Rectal smooth muscle tissue (tissue), 1 donor: ENCODE measurements around the gene PRSS8.
A peak's percentile ranks its signal among the peaks of the same experiment; 100 is the strongest.

Experiments
- H3K27ac ChIP-seq: one replicate; pipeline ENCODE4 v1.7.0; 2013; ENCODE audit warnings: low read depth, low read length, inconsistent platforms
- H3K27me3 ChIP-seq: one replicate; pipeline ENCODE4 v1.7.0; 2013; ENCODE audit warnings: low read length; ENCODE audit not compliant: control insufficient read depth, insufficient read depth
- H3K36me3 ChIP-seq: one replicate; pipeline ENCODE4 v1.7.0; 2013; ENCODE audit warnings: low read length; ENCODE audit not compliant: control insufficient read depth, insufficient read depth
- H3K4me1 ChIP-seq: one replicate; pipeline ENCODE4 v1.7.0; 2013; ENCODE audit warnings: low read length; ENCODE audit not compliant: control insufficient read depth, insufficient read depth
- H3K4me3 ChIP-seq: one replicate; pipeline ENCODE4 v1.7.0; 2013; ENCODE audit warnings: low read length
- H3K9ac ChIP-seq: one replicate; pipeline ENCODE4 v1.7.0; 2013; ENCODE audit warnings: low read length

PRSS8 gene

GRCh38 chr16:31114468-31114867 lies 21.1 kb downstream of the PRSS8 start:
- Histone ChIP-seq H3K4me1 (peaks cover 6% of the 10 kb centered on the region), H3K27ac (no peak overlapping the region), H3K9ac (no peak overlapping the region), H3K27me3 (no peaks in the 10 kb centered on the region), H3K36me3 (peaks cover 24% of the 10 kb centered on the region), H3K4me3 (no peak overlapping the region)

DNA sequence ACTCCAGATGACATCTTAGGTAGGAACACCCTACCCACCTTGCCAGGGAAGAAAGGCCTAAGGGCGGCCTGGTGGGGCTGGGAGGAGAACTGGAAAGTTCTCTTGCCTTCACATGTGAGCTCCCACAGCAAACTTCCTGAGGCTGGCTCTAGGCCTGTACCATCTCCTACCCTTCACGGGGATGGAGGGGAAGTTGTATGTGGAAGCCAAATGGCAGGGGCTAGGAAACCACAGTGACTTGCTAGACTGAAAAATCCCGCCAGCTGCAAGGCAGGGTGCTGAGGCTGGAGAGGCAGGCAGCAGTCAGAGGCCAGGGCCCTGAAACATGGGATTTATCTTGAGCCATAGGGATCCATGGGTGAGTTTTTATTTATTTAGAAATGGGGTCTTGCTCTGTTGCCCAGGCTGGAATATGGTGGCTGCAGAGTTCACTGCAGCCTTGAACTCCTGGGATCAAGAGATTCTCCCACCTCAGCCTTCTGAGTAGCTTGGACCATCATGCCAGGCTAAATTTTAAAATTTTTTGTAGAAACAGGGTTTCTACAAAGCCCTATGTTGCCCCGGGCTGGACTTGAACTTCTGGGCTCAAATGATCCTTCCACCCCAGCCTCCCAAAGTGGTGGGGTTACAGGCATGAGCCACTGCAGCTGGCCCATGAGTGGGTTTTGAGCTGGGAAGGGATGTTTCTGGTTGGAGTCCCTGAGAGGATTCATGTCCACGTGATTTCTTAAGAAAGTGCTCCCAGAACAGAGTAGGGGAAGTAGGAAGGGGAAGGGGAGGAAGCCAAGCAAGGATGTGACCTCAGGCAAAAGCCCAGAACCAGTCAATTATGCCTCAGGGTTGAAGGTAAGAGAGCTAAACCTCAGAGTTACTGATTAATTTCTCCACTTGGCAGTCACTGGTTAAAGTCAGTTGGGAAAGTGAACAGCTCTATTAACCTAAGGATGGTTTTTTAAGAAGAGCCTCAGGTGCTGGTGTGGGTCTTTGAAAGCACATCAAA lies 22.1 kb downstream of the PRSS8 start:
- H3K27me3 ChIP-seq, result no peaks in the 10 kb centered on the region
- no peak overlapping the region for H3K4me3 ChIP-seq
- no peak overlapping the region for H3K9ac ChIP-seq
- H3K4me1 ChIP-seq, result peaks cover 4% of the 10 kb centered on the region
- no peak overlapping the region for H3K27ac ChIP-seq
- H3K36me3 ChIP-seq, result peaks cover 27% of the 10 kb centered on the region

DNA sequence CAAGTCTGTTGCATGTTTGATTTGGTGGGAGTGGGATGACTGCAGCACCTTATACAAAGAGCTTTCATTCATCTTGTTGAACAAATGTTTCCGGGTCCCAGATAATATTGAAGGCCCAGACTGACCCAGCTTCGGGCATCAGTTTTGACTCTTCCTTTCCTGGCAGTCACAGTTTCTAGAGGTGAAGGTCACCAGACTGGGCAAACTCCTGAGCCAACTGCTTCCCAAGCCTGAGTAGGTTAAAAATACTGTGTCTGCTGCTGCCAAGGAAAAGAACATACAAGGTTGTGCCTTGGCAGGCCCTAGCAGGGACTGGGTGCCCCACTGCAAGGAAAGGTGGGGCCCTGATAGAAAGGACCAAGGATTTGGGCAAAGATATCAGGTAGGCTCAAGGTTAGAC lies 22.8 kb downstream of the PRSS8 start:
- Histone ChIP-seq H3K27me3 (no peaks in the 10 kb centered on the region), H3K27ac (no peak overlapping the region), H3K4me1 (no peaks in the 10 kb centered on the region), H3K4me3 (no peak overlapping the region), H3K36me3 (peaks cover 27% of the 10 kb centered on the region), H3K9ac (no peak overlapping the region)

GRCh38 chr16:31111881-31112466 lies 23.6 kb downstream of the PRSS8 start:
- no peaks in the 10 kb centered on the region for H3K4me1 ChIP-seq
- no peak overlapping the region for H3K9ac ChIP-seq
- no peak overlapping the region for H3K4me3 ChIP-seq
- no peaks in the 10 kb centered on the region for H3K27me3 ChIP-seq
- no peak overlapping the region for H3K27ac ChIP-seq
- H3K36me3 ChIP-seq, result peaks cover 27% of the 10 kb centered on the region

DNA sequence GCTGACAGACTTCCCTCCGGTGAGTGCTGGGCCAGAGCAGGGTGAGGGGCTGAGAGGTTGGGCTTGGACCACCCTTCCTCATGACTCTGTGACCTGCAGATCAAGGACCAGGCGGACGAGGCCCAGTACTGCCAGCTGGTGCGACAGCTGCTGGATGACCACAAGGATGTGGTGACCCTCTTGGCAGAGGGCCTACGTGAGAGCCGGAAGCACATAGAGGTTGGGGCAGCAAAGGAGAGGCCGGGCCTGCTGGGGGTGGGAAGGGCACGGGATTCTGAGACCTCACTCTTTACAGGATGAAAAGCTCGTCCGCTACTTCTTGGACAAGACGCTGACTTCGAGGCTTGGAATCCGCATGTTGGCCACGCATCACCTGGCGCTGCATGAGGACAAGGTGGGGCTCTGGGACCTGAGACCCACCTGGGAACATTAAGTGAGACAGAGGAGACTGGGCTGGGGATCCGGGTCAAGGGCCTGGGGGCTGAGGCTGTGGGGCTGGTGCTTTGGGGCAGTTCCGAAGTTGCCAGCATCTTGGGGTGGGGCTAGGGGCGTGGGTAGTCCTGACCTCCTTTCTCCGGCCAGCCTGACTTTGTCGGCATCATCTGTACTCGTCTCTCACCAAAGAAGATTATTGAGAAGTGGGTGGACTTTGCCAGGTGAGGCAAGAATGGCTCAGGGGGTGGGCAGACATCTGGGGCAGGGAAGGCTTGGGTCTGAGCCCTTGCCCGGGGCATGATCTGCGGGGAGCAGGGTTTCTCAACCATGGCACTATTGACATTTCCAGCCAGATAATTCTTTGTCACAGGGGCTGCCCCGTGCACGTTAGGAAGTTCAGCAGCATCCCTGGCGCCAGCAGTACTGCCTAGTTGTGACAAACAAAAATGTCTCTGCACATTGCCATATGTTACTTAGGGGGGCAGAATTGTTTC lies 25.2 kb downstream of the PRSS8 start:
- H3K27ac ChIP-seq, result no peak overlapping the region
- no peak overlapping the region for H3K9ac ChIP-seq
- H3K36me3 ChIP-seq, result peaks cover 27% of the 10 kb centered on the region
- peaks cover 3% of the 10 kb centered on the region for H3K4me1 ChIP-seq
- no peak overlapping the region for H3K4me3 ChIP-seq
- no peaks in the 10 kb centered on the region for H3K27me3 ChIP-seq

DNA sequence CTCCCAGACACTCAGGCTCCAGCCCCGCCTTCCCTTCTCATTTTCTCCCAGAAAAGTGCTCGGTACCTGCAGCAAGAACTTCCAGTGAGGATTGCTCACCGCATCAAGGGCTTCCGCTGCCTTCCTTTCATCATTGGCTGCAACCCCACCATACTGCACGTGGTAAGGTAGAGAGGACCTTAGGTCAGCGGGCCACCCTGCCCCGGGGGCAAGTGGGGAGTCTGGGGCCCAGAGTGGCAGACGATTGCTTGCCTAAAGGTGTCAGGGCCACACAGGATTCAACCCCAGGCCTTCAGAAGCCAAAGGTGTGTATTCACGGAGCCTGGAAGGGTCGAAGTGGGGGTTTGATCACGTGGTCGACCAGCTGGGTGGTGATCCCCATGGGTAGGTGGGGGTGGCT lies 25.9 kb downstream of the PRSS8 start:
- H3K27ac ChIP-seq, result no peak overlapping the region
- no peak overlapping the region for H3K4me3 ChIP-seq
- peaks cover 3% of the 10 kb centered on the region for H3K4me1 ChIP-seq
- H3K9ac ChIP-seq, result no peak overlapping the region
- H3K36me3 ChIP-seq, result peaks cover 27% of the 10 kb centered on the region
- H3K27me3 ChIP-seq, result no peaks in the 10 kb centered on the region

DNA sequence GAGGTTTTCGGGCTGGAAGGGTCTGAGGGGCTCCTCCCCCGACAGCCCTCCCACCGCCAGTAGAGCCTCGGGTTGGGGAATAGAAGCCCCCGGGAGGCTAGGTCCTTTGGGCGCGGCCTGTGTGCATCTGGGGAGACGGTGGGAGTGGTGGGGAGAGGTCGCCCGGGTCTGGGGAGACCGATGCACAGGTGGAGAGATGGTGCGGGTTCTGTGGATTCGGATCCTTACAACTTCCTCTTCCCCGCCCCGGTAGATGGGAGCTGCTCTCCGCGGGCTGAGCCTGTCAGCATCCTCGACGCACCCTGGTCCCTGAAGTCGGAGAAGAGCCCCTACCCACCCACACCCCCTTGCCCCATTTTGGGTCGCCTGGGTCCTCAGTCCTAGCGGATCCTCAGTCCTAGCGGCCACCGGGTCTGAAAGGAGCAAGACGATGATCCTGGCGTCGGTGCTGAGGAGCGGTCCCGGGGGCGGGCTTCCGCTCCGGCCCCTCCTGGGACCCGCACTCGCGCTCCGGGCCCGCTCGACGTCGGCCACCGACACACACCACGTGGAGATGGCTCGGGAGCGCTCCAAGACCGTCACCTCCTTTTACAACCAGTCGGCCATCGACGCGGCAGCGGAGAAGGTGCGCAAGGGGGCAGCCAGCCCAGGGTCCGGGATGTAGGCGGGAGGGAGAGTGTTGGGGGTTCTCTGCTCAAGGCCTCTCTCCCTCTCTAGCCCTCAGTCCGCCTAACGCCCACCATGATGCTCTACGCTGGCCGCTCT lies 26.6 kb downstream of the PRSS8 start:
- Histone ChIP-seq H3K4me1 (peaks cover 3% of the 10 kb centered on the region), H3K36me3 (peaks cover 27% of the 10 kb centered on the region), H3K4me3 (peak overlapping the region; percentile 82), H3K9ac (peak overlapping the region; percentile 77), H3K27me3 (no peaks in the 10 kb centered on the region), H3K27ac (no peak overlapping the region)

- Histone ChIP-seq H3K27me3 (no peaks in the 10 kb centered on the region), H3K27ac (peak within 1 kb of the TSS; percentile 75), H3K36me3 (peaks cover 27% of the 10 kb centered on the region), H3K4me1 (peaks cover 3% of the 10 kb centered on the region), H3K4me3 (peak within 1 kb of the TSS; percentile 82), H3K9ac (peak within 1 kb of the TSS; percentile 77)
Observed at GRCh38 chr16:31108035-31108793, 27.3 kb downstream of the PRSS8 start, which contains the start of gene BCKDK. BCKDK (plus strand) TSS chr16:31108386; CDS start chr16:31109224, 838 bp downstream.

GRCh38 chr16:31107465-31107867 lies 28.1 kb downstream of the PRSS8 start:
- Histone ChIP-seq H3K4me3 (no peak overlapping the region), H3K36me3 (peaks cover 24% of the 10 kb centered on the region), H3K27me3 (no peaks in the 10 kb centered on the region), H3K27ac (peak overlapping the region; percentile 75), H3K9ac (no peak overlapping the region), H3K4me1 (peaks cover 3% of the 10 kb centered on the region)

DNA sequence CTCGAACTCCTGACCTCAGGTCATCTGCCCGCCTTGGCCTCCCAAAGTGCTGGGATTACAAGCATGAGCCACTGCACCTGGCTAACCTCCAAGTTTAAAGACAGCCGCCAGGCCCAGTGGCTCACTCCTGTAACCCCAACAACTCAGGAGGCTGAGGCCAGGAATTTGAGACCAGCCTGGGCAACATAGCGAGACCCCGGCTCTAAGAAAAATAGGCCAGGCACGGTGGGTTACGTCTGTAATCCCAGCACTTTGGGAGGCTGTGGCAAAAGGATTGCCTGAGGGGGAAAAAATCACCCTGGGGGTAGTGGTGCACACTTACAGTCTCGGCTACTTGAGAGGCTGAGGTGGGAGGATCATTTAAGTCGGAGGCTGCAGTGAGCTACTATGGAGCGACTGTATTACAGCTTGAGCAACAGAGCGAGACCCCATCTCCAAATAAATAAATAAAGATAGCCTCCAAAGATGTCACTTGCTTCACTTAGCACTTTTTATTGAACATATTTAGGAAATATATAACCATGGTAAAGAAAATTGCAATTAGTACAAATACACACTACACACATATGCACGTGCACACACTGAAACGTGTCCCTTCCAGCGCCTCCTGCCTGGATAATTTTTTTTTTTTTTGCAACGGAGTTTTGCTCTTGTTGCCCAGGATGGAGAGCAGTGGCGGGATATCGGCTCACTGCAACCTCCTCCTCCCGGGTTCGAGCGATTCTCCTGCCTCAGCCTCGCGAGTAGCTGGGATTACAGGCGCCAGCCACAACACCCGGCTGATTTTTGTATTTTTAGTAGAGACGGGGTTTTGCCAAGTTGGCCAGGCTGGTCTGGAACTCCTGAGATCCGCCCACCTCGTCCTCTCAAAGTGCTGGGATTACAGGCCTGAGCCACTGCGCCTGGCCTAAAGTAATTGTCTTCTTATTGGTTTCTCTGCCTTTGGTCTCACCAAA lies 28.7 kb downstream of the PRSS8 start:
- Histone ChIP-seq H3K36me3 (peaks cover 17% of the 10 kb centered on the region), H3K4me3 (no peak overlapping the region), H3K9ac (no peak overlapping the region), H3K27ac (no peak overlapping the region), H3K27me3 (no peaks in the 10 kb centered on the region), H3K4me1 (peaks cover 3% of the 10 kb centered on the region)
